ENCODE data around the gene PTDSS2. TPM values are rescaled to one million over a fixed set of nuclear protein-coding genes. Genes with fewer than 3 reads are reported as not detected.
A peak's percentile ranks its signal among the peaks of the same experiment; 100 is the strongest.
"Not testable (repeated sequence)": the region's sequence is repeated elsewhere in the genome, so short reads cannot be mapped to it uniquely, and the experiment has no call there.

Gene PTDSS2
- total RNA-seq, 4 donors from 2014 or later = 21.0 to 42.7 (median 31.7) TPM

GRCh38 chr11:468493-468892 is 18.4 kb downstream of the PTDSS2 start:
- H3K27ac ChIP-seq = peak overlapping the region in 2 of 4 donors; percentile 72 to 77
- H3K4me3 ChIP-seq = no peak overlapping the region
- H3K36me3 ChIP-seq = peaks cover 0 to 6% (median 0%) of the 10 kb centered on the region in 3 donors
- H3K9me3 ChIP-seq = no peaks in the 10 kb centered on the region
- no peaks in the 10 kb centered on the region for H3K27me3 ChIP-seq
- TF ChIP-seq CTCF (IDR thresholded peaks at IDR 0.05) (no peak), POLR2A (IDR thresholded peaks at IDR 0.05) (no peak)
- H3K4me1 ChIP-seq = peaks cover 0 to 13% (median 0%) of the 10 kb centered on the region in 4 donors
- DNase-seq = no peak

- DNase-seq = not testable (repeated sequence)
- peaks cover 0 to 13% (median 0%) of the 10 kb centered on the region in 4 donors for H3K4me1 ChIP-seq
Measured at GRCh38 chr11:469026-469683, 19.1 kb downstream of the PTDSS2 start.

DNA sequence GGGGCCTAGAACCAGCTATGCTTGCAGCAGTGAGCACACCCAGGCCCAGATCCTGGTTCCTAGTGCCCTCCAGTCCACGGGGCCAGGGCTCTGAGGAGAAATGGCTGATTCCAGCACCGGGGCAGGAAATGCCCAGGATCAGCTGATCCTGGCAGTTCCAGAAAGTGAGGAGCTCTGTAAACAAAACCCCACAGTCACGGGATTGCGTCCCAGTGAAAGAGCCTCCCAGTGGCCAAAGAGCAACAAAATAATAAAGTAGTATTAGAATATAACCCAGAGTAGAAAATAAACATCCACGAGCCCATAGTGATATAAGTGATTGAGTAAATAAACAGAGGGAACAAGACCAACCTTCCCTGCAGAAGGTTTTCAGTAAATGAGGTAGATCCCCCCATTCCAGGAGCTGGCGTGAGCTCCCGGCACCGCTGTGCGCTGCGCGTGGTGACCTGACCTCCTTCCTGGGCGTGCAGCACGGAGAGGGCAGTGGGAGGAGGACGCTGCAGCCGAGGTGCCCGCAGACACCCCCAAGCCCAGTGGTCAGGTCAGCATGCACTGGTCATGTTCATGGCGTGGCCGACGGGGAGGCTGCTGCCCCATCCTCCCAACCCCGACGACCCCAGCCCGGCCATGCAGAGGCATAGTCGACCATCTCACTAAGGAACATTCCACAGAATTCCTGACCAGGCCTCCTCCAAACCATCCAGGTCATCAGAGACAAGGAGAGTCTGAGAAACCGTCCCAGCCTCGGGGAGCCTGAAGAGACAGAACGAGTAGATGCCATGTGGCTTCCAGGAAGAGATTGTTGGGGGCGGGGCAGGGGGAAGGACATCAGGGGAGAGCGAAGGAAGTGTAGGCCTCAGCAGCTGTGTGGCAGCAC is 19.8 kb downstream of the PTDSS2 start:
- H3K4me3 ChIP-seq = peak overlapping the region in 2 of 4 donors; percentile 36 to 37
- no peaks in the 10 kb centered on the region for H3K9me3 ChIP-seq
- DNase-seq = peak in 1 of 3 donors; percentile 68
- TF ChIP-seq POLR2A (IDR thresholded peaks at IDR 0.05) (no peak), CTCF (IDR thresholded peaks at IDR 0.05) (peak in 3 of 6 experiments; percentile 37 to 39 (median 38))
- H3K36me3 ChIP-seq = peaks cover 0 to 4% (median 0%) of the 10 kb centered on the region in 3 donors
- H3K27me3 ChIP-seq = no peaks in the 10 kb centered on the region
- peak overlapping the region; percentile 52 to 77 (median 63) for H3K27ac ChIP-seq
- peaks cover 0 to 13% (median 0%) of the 10 kb centered on the region in 4 donors for H3K4me1 ChIP-seq

More at GRCh38 chr11:469026-469683, 19.1 kb downstream of the PTDSS2 start:
- Histone ChIP-seq H3K27ac (peak overlapping the region; percentile 52 to 77 (median 63)), H3K4me3 (peak overlapping the region in 2 of 4 donors; percentile 36 to 37)
- not testable (repeated sequence) for H3K9me3 ChIP-seq, H3K27me3 ChIP-seq, H3K36me3 ChIP-seq

DNA sequence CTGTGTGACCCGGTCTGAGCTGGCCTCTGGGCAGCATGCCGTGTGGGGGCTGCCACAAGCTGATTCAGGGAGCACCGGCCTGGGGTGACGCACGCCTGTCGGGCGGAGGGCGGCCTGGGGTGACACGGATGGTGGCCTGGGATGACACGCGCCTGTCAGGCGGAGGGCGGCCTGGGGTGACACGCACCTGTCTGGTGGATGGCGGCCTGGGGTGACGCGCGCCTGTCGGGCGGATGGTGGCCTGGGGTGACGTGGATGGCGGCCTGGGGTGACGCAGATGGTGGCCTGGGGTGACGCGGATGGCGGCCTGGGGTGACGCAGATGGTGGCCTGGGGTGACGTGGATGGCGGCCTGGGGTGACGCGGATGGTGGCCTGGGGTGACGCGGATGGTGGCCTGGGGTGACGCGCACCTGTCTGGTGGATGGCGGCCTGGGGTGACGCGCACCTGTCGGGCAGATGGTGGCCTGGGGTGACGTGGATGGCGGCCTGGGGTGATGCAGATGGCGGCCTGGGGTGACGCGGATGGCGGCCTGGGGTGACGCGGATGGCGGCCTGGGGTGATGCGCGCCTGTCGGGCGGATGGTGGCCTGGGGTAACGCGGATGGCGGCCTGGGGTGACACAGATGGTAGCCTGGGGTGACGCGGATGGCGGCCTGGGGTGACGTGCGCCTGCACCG is 21.5 kb downstream of the PTDSS2 start:
- Histone ChIP-seq H3K4me1 (peaks cover 0 to 13% (median 0%) of the 10 kb centered on the region in 4 donors), H3K9me3 (no peaks in the 10 kb centered on the region), H3K36me3 (no peaks in the 10 kb centered on the region), H3K4me3 (no peak overlapping the region), H3K27me3 (no peaks in the 10 kb centered on the region), H3K27ac (no peak overlapping the region)
- no peak for DNase-seq
- TF ChIP-seq POLR2A (IDR thresholded peaks at IDR 0.05) = no peak
- no peak for TF ChIP-seq CTCF (IDR thresholded peaks at IDR 0.05)

DNA sequence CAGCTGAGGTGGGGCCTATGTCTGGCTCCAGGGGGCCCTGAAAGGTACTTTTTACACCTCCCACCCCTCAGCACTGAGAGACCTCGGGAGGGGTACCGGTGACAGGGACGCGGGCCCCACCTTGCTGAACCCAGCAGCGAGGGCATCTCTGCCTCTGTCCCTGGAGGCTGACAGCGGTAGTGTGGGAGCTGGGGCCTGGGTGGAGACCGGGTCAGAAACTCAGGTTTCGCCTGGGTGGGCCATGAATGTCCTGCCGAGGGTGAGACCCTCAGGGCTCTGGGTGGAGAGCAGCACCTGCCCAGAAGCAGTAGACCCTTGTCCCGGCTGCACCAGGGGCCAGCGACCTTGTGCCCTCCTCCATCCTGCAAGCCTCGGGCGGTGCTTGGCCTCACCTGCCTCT is 22.2 kb downstream of the PTDSS2 start:
- Histone ChIP-seq H3K9me3 (no peaks in the 10 kb centered on the region), H3K27me3 (no peaks in the 10 kb centered on the region), H3K36me3 (no peaks in the 10 kb centered on the region), H3K27ac (no peak overlapping the region), H3K4me3 (no peak overlapping the region), H3K4me1 (peaks cover 0 to 13% (median 0%) of the 10 kb centered on the region in 4 donors)
- no peak for DNase-seq
- TF ChIP-seq POLR2A (IDR thresholded peaks at IDR 0.05) = no peak
- no peak for TF ChIP-seq CTCF (IDR thresholded peaks at IDR 0.05)

Measured in Peyer's patch (tissue), 4 donors.